Hepatocyte (in vitro differentiated cells): ENCODE results near the gene ALDH5A1. TPM values are rescaled to one million over a fixed set of nuclear protein-coding genes. Genes with fewer than 3 reads are reported as not detected.

Source experiments
- DNase-seq: peaks from one replicate; pipeline ENCODE4 v3.0.0-alpha.2; 2016; ENCODE audit warnings: low spot score
- H2AFZ ChIP-seq: fragments of 200-600 bp; sonication (generic); 2 replicates; pipeline ENCODE4 v1.6.0; 2016; ENCODE audit warnings: antibody characterized with exemption, mild to moderate bottlenecking
- H3K27ac ChIP-seq: fragments of 200-600 bp; sonication (generic); 2 replicates; pipeline ENCODE4 v1.5.1; 2016; ENCODE audit warnings: mild to moderate bottlenecking
- H3K27me3 ChIP-seq: fragments of 200-600 bp; sonication (generic); 2 replicates; pipeline ENCODE4 v1.6.1; 2016
- H3K36me3 ChIP-seq: fragments of 200-600 bp; sonication (generic); replicated peaks from 2 replicates; pipeline ENCODE4 v1.5.1; 2016; ENCODE audit warnings: low read depth; ENCODE audit not compliant: insufficient read depth
- H3K4me1 ChIP-seq: fragments of 200-600 bp; sonication (generic); 2 replicates; pipeline ENCODE4 v1.5.1; 2016; ENCODE audit warnings: mild to moderate bottlenecking, moderate library complexity; ENCODE audit not compliant: insufficient read depth
- H3K4me2 ChIP-seq: fragments of 200-600 bp; sonication (generic); 2 replicates; pipeline ENCODE4 v1.6.0; 2016
- H3K4me3 ChIP-seq: fragments of 200-600 bp; sonication (generic); 2 replicates; pipeline ENCODE4 v1.5.1; 2016; ENCODE audit warnings: mild to moderate bottlenecking
- H3K79me2 ChIP-seq: fragments of 200-600 bp; sonication (generic); 2 replicates; pipeline ENCODE4 v1.6.0; 2017; ENCODE audit warnings: mild to moderate bottlenecking
- H3K9me2 ChIP-seq: fragments of 200-600 bp; sonication (generic); replicated peaks from 2 replicates; pipeline ENCODE4 v1.6.0; 2017; ENCODE audit warnings: mild to moderate bottlenecking; ENCODE audit not compliant: insufficient read depth
- H3K9me3 ChIP-seq: fragments of 200-600 bp; sonication (generic); 2 replicates; pipeline ENCODE4 v1.5.1; 2016; ENCODE audit warnings: low read depth, mild to moderate bottlenecking
- H4K20me1 ChIP-seq: fragments of 200-600 bp; sonication (generic); 2 replicates; pipeline ENCODE4 v1.6.0; 2016; ENCODE audit warnings: mild to moderate bottlenecking; ENCODE audit not compliant: insufficient read depth, poor library complexity, severe bottlenecking
- CTCF ChIP-seq: fragments of 200-600 bp; sonication (generic); IDR thresholded peaks from 2 replicates; pipeline ENCODE4 v1.5.1; 2016; ENCODE audit warnings: antibody characterized with exemption, mild to moderate bottlenecking; ENCODE audit not compliant: poor library complexity
- EZH2 ChIP-seq: fragments of 200-600 bp; sonication (generic); IDR thresholded peaks from 2 replicates; pipeline ENCODE4 v1.6.1; 2016; ENCODE audit warnings: antibody characterized with exemption, mild to moderate bottlenecking, borderline replicate concordance
- EZH2phosphoT487 ChIP-seq: fragments of 200-600 bp; sonication (generic); IDR thresholded peaks from one replicate; pipeline ENCODE4 v1.6.1; 2018; ENCODE audit warnings: antibody characterized with exemption, mild to moderate bottlenecking, low read depth, moderate library complexity; ENCODE audit not compliant: unreplicated experiment, severe bottlenecking
- WGBS: methylation state at CpG from one replicate; pipeline ENCODE4 v1.1.6; 2016; ENCODE audit warnings: low lambda C conversion rate; ENCODE audit errors: missing lambda C conversion rate; 5-methylcytosine and 5-hydroxymethylcytosine counted together
- polyA plus RNA-seq: library from polyadenylated mRNA; unstranded; fragments of >200 nt; fragmentation: Nextera tagmentation; extraction: Ambion mirVana; gene quantifications from 2 replicates; pipeline ENCODE4 v1.2.1, GENCODE V29; 2016
- total RNA-seq: library from RNA; depleted of rRNA; stranded (reverse); fragments of >200 nt; gene quantifications from 2 replicates; pipeline ENCODE4 v1.2.3, GENCODE V29; 2014

Gene ALDH5A1
- total and polyA plus RNA-seq, 2 experiments from 2014 or later, result 12.3 to 16.8 TPM

- H3K27me3 ChIP-seq, result no peaks in the 10 kb centered on the region
- peak overlapping the region; percentile 95 for H3K4me2 ChIP-seq
- no peaks in the 10 kb centered on the region for H3K9me3 ChIP-seq
- H3K27ac ChIP-seq, result no peak overlapping the region
- TF ChIP-seq EZH2phosphoT487, result no peak
- TF ChIP-seq CTCF, result no peak
- no peak for TF ChIP-seq EZH2
- peak overlapping the region; percentile 76 for H3K4me3 ChIP-seq
- peak overlapping the region; percentile 99 for H2AFZ ChIP-seq
- H3K9me2 ChIP-seq, result no peaks in the 10 kb centered on the region
- H3K4me1 ChIP-seq, result peaks cover 5% of the 10 kb centered on the region
- 22% methylated on average over 36 of the region's 36 CpGs for WGBS
- H3K36me3 ChIP-seq, result no peaks in the 10 kb centered on the region
- no peak for DNase-seq
- H3K79me2 ChIP-seq, result peaks cover 2% of the 10 kb centered on the region
- H4K20me1 ChIP-seq, result no peaks in the 10 kb centered on the region
Measured at GRCh38 chr6:24493945-24494820, 586 bp upstream of the ALDH5A1 start.

GRCh38 chr6:24497254-24497970 is 2.6 kb downstream of the ALDH5A1 start:
- no peaks in the 10 kb centered on the region for H3K27me3 ChIP-seq
- peaks cover 2% of the 10 kb centered on the region for H3K79me2 ChIP-seq
- no peaks in the 10 kb centered on the region for H3K9me2 ChIP-seq
- H3K9me3 ChIP-seq, result no peaks in the 10 kb centered on the region
- WGBS, result 90% methylated on average over 11 of the region's 11 CpGs
- TF ChIP-seq EZH2phosphoT487, result no peak
- no peak for TF ChIP-seq EZH2
- TF ChIP-seq CTCF, result no peak
- no peak overlapping the region for H3K4me3 ChIP-seq
- no peak overlapping the region for H2AFZ ChIP-seq
- no peak overlapping the region for H3K27ac ChIP-seq
- H3K4me2 ChIP-seq, result no peak overlapping the region
- DNase-seq, result no peak
- H3K4me1 ChIP-seq, result peaks cover 5% of the 10 kb centered on the region
- no peaks in the 10 kb centered on the region for H4K20me1 ChIP-seq
- H3K36me3 ChIP-seq, result no peaks in the 10 kb centered on the region

GRCh38 chr6:24500683-24501082 is 5.9 kb downstream of the ALDH5A1 start:
- Histone ChIP-seq H3K27me3 (no peaks in the 10 kb centered on the region), H3K9me3 (no peaks in the 10 kb centered on the region), H3K4me3 (no peak overlapping the region), H3K79me2 (peaks cover 2% of the 10 kb centered on the region), H3K27ac (no peak overlapping the region), H3K4me2 (no peak overlapping the region), H3K4me1 (peaks cover 7% of the 10 kb centered on the region), H3K36me3 (no peaks in the 10 kb centered on the region), H2AFZ (no peak overlapping the region), H4K20me1 (no peaks in the 10 kb centered on the region), H3K9me2 (no peaks in the 10 kb centered on the region)
- DNase-seq, result no peak
- WGBS, result 92% methylated on average over 3 of the region's 3 CpGs
- TF ChIP-seq EZH2phosphoT487 (no peak), CTCF (no peak), EZH2 (no peak)
